Liver (tissue), 9 donors: Measurements from ENCODE around the gene KHK. TPM values are rescaled to one million over a fixed set of nuclear protein-coding genes. Genes with fewer than 3 reads are reported as not detected.

Source experiments
- DNase-seq: peaks from one replicate; pipeline ENCODE4 v3.0.0-alpha.2; 2017; ENCODE audit warnings: low spot score
- H3K27ac ChIP-seq, 2 donors: one replicate each; pipeline ENCODE4 v1.7.0; 2013; ENCODE audit warnings: inconsistent platforms in 2 of 2, low read length in 2 of 2, control low read depth in 1 of 2, low read depth in 1 of 2, mild to moderate bottlenecking in 1 of 2
- H3K27me3 ChIP-seq, 4 donors: one replicate each; pipeline versions ENCODE4 v1.6.1 to v1.7.0; 2013; ENCODE audit warnings: low read length in 3 of 4, inconsistent platforms in 1 of 4, mild to moderate bottlenecking in 1 of 4, moderate library complexity in 1 of 4; ENCODE audit not compliant: control insufficient read depth in 4 of 4, insufficient read depth in 4 of 4
- H3K36me3 ChIP-seq, 4 donors: one replicate each; pipeline versions ENCODE4 v1.6.1 to v1.7.0; 2013; ENCODE audit warnings: low read length in 3 of 4, mild to moderate bottlenecking in 3 of 4, low read depth in 1 of 4, moderate library complexity in 1 of 4; ENCODE audit not compliant: control insufficient read depth in 4 of 4, insufficient read depth in 3 of 4
- H3K4me1 ChIP-seq, 4 donors: one replicate each; pipeline versions ENCODE4 v1.6.1 to v1.7.0; 2013; ENCODE audit warnings: low read length in 3 of 4, mild to moderate bottlenecking in 3 of 4, moderate library complexity in 1 of 4; ENCODE audit not compliant: control insufficient read depth in 4 of 4, insufficient read depth in 4 of 4
- H3K4me3 ChIP-seq, 3 donors: one replicate each; pipeline versions ENCODE4 v1.6.1 to v1.7.0; 2013; ENCODE audit warnings: low read length in 3 of 3, control low read depth in 1 of 3, low read depth in 1 of 3, mild to moderate bottlenecking in 1 of 3
- H3K9ac ChIP-seq, 2 donors: one replicate each; pipeline ENCODE4 v1.7.0; 2013; ENCODE audit warnings: low read length in 2 of 2, mild to moderate bottlenecking in 2 of 2, moderate library complexity in 2 of 2, control low read depth in 1 of 2, low read depth in 1 of 2
- H3K9me3 ChIP-seq, 4 donors: one replicate each; pipeline versions ENCODE4 v1.6.1 to v1.7.0; 2013; ENCODE audit warnings: low read length in 3 of 4; ENCODE audit not compliant: control insufficient read depth in 4 of 4
- EGR1 ChIP-seq, 2 donors: IDR thresholded peaks; 2 replicates each; pipeline ENCODE4 v1.6.1; 2016 to 2018; ENCODE audit warnings: antibody characterized with exemption in 2 of 2, low read depth in 2 of 2
- FOXA1 ChIP-seq: IDR thresholded peaks from 2 replicates; pipeline ENCODE4 v1.6.1; 2016; ENCODE audit warnings: antibody characterized with exemption
- FOXA2 ChIP-seq: IDR thresholded peaks from 2 replicates; pipeline ENCODE4 v1.6.1; 2016; ENCODE audit warnings: antibody characterized with exemption
- GABPA ChIP-seq, 2 donors: IDR thresholded peaks in 1 of 2; conservative IDR thresholded peaks in 1 of 2; 2 replicates each; pipeline ENCODE4 v1.6.1; 2016; ENCODE audit warnings: antibody characterized with exemption in 2 of 2, mild to moderate bottlenecking in 1 of 2, moderate library complexity in 1 of 2
- HNF4A ChIP-seq, 2 donors: conservative IDR thresholded peaks; 2 replicates each; pipeline ENCODE4 v1.6.1; 2016; ENCODE audit warnings: antibody characterized with exemption in 2 of 2, mild to moderate bottlenecking in 2 of 2
- HNF4G ChIP-seq: IDR thresholded peaks from 2 replicates; pipeline ENCODE4 v1.6.1; 2016; ENCODE audit warnings: antibody characterized with exemption
- JUND ChIP-seq, 2 donors: IDR thresholded peaks; 2 replicates each; pipeline ENCODE4 v1.6.1; 2016; ENCODE audit warnings: antibody characterized with exemption in 2 of 2
- NR2F2 ChIP-seq: IDR thresholded peaks from 2 replicates; pipeline ENCODE4 v1.6.1; 2016; ENCODE audit warnings: antibody characterized with exemption
- RAD21 ChIP-seq, 2 donors: IDR thresholded peaks; 2 replicates each; pipeline ENCODE4 v1.6.1; 2016; ENCODE audit warnings: antibody characterized with exemption in 2 of 2, mild to moderate bottlenecking in 2 of 2
- RXRA ChIP-seq, 2 donors: IDR thresholded peaks; 2 replicates each; pipeline ENCODE4 v1.6.1; 2017 to 2018; ENCODE audit warnings: antibody characterized with exemption in 2 of 2, mild to moderate bottlenecking in 1 of 2
- SP1 ChIP-seq: IDR thresholded peaks from 2 replicates; pipeline ENCODE4 v1.6.1; 2018; ENCODE audit warnings: antibody characterized with exemption, mild to moderate bottlenecking
- TAF1 ChIP-seq: conservative IDR thresholded peaks from 2 replicates; pipeline ENCODE4 v1.6.1; 2016; ENCODE audit warnings: antibody characterized with exemption, mild to moderate bottlenecking
- YY1 ChIP-seq: IDR thresholded peaks from 2 replicates; pipeline ENCODE4 v1.6.1; 2016; ENCODE audit warnings: antibody characterized with exemption, mild to moderate bottlenecking
- WGBS: extraction: QIAGEN DNeasy Blood & Tissue Kit; methylation state at CpG from one replicate; pipeline ENCODE4 v1.1.7; 2013; 5-methylcytosine and 5-hydroxymethylcytosine counted together
- polyA plus RNA-seq, 2 donors: library from polyadenylated mRNA; stranded (reverse) in 1 of 2; unstranded in 1 of 2; fragments of 200-250 nt in 1 of 2; fragments of >200 nt in 1 of 2; fragmentation: Nextera tagmentation in 1 of 2; extraction: Ambion mirVana in 1 of 2; gene quantifications; one replicate each; pipeline versions ENCODE4 v1.2.1 to v1.2.3, GENCODE V29; 2013 to 2015
- total RNA-seq, 2 donors: library from RNA; depleted of rRNA; stranded (reverse); fragments of >200 nt; gene quantifications; one replicate each; pipeline ENCODE4 v1.2.3, GENCODE V29; 2014
- TF ChIP-seq, protein P1 (sequence below): IDR thresholded peaks from 2 replicates; pipeline ENCODE4 v1.6.1; 2016; ENCODE audit warnings: antibody characterized with exemption
- TF ChIP-seq, protein P2 (sequence below): IDR thresholded peaks from 2 replicates; pipeline ENCODE4 v1.6.1; 2016; ENCODE audit warnings: antibody characterized with exemption
- TF ChIP-seq, protein P3 (sequence below): IDR thresholded peaks from 2 replicates; pipeline ENCODE4 v1.6.1; 2016; ENCODE audit warnings: antibody characterized with exemption, mild to moderate bottlenecking
- TF ChIP-seq, protein P4 (sequence below): IDR thresholded peaks from 2 replicates; pipeline ENCODE4 v1.6.1; 2016; ENCODE audit warnings: antibody characterized with exemption
- TF ChIP-seq, protein P5 (sequence below): fragments of 150-350 bp; IDR thresholded peaks from 2 replicates; pipeline ENCODE4 v1.5.1; 2017; ENCODE audit warnings: improper control_type of control experiment, low read depth, low read length; ENCODE audit not compliant: missing input control
- donor health status: healthy.
- donor health status: healthy.
- donor health status: healthy.
- donor health status: healthy.
- donor health status: healthy.

KHK gene
- total and polyA plus RNA-seq, 4 donors, result 26.1 to 462 (median 188) TPM

DNA sequence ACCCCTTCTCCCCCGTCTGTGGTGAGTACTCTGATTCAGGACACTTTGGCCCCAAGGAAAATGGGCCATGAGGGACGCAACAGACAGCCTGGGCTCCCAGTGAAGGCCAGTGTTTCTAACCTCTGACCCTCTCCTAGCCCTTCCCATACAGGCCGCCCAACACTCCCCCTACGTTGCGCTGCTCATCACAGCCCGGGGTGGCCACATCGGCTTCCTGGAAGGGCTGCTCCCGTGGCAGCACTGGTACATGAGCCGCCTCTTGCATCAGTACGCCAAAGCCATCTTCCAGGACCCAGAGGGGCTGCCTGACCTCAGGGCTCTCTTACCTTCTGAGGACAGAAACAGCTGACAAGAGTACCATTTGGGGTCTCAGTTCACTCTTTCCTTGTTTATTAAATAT is 43.8 kb downstream of the KHK start:
- no peak for TF ChIP-seq HNF4A (conservative IDR thresholded peaks at IDR 0.05)
- TF ChIP-seq SP1, result no peak
- TF ChIP-seq, protein P1, sequence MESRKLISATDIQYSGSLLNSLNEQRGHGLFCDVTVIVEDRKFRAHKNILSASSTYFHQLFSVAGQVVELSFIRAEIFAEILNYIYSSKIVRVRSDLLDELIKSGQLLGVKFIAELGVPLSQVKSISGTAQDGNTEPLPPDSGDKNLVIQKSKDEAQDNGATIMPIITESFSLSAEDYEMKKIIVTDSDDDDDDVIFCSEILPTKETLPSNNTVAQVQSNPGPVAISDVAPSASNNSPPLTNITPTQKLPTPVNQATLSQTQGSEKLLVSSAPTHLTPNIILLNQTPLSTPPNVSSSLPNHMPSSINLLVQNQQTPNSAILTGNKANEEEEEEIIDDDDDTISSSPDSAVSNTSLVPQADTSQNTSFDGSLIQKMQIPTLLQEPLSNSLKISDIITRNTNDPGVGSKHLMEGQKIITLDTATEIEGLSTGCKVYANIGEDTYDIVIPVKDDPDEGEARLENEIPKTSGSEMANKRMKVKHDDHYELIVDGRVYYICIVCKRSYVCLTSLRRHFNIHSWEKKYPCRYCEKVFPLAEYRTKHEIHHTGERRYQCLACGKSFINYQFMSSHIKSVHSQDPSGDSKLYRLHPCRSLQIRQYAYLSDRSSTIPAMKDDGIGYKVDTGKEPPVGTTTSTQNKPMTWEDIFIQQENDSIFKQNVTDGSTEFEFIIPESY, result no peak
- TF ChIP-seq JUND (IDR thresholded peaks at IDR 0.05), result no peak
- TF ChIP-seq, protein P2, sequence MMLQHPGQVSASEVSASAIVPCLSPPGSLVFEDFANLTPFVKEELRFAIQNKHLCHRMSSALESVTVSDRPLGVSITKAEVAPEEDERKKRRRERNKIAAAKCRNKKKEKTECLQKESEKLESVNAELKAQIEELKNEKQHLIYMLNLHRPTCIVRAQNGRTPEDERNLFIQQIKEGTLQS, result no peak
- no peak for TF ChIP-seq EGR1 (IDR thresholded peaks at IDR 0.05; ENCODE audit: low read depth in 2 of 2)
- no peak for TF ChIP-seq YY1
- TF ChIP-seq, protein P3, sequence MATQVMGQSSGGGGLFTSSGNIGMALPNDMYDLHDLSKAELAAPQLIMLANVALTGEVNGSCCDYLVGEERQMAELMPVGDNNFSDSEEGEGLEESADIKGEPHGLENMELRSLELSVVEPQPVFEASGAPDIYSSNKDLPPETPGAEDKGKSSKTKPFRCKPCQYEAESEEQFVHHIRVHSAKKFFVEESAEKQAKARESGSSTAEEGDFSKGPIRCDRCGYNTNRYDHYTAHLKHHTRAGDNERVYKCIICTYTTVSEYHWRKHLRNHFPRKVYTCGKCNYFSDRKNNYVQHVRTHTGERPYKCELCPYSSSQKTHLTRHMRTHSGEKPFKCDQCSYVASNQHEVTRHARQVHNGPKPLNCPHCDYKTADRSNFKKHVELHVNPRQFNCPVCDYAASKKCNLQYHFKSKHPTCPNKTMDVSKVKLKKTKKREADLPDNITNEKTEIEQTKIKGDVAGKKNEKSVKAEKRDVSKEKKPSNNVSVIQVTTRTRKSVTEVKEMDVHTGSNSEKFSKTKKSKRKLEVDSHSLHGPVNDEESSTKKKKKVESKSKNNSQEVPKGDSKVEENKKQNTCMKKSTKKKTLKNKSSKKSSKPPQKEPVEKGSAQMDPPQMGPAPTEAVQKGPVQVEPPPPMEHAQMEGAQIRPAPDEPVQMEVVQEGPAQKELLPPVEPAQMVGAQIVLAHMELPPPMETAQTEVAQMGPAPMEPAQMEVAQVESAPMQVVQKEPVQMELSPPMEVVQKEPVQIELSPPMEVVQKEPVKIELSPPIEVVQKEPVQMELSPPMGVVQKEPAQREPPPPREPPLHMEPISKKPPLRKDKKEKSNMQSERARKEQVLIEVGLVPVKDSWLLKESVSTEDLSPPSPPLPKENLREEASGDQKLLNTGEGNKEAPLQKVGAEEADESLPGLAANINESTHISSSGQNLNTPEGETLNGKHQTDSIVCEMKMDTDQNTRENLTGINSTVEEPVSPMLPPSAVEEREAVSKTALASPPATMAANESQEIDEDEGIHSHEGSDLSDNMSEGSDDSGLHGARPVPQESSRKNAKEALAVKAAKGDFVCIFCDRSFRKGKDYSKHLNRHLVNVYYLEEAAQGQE, result no peak
- TF ChIP-seq, protein P4, sequence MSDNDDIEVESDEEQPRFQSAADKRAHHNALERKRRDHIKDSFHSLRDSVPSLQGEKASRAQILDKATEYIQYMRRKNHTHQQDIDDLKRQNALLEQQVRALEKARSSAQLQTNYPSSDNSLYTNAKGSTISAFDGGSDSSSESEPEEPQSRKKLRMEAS, result no peak
- no peak for TF ChIP-seq TAF1
- no peak for TF ChIP-seq NR2F2
- no peak for TF ChIP-seq FOXA1
- TF ChIP-seq HNF4G, result no peak

DNA sequence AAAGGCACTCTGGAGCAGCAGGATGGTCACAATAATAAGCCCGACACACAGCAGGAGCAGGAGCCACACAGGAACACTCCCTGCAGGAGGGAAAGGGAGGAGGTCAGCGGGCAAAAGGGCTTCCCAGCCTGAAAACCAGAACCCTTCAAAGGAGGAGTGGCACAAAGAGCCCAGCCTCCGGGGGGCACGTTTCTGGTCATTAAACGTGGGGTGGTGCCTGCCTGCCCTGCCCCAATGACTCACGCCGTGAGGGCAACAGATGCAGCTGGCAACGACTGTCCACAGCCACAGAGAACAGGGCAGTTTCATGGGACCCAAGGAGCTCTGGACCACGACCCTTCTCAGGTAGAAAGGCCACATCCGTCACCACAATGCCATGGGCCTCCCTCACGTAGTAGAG is 44.9 kb downstream of the KHK start:
- H3K27me3 ChIP-seq, result no peaks in the 10 kb centered on the region
- no peak overlapping the region for H3K27ac ChIP-seq
- peaks cover 3 to 15% (median 11%) of the 10 kb centered on the region in 4 donors for H3K4me1 ChIP-seq
- no peak for DNase-seq
- peaks cover 13 to 32% (median 24%) of the 10 kb centered on the region in 4 donors for H3K36me3 ChIP-seq
- 93% methylated on average over 11 of the region's 11 CpGs for WGBS
- H3K4me3 ChIP-seq, result no peak overlapping the region
- H3K9ac ChIP-seq, result no peak overlapping the region
- H3K9me3 ChIP-seq, result no peaks in the 10 kb centered on the region
- TF ChIP-seq HNF4A (conservative IDR thresholded peaks at IDR 0.05) (no peak), FOXA1 (no peak), YY1 (no peak), TAF1 (no peak), JUND (IDR thresholded peaks at IDR 0.05) (no peak), SP1 (no peak), RAD21 (IDR thresholded peaks at IDR 0.05) (no peak), RXRA (IDR thresholded peaks at IDR 0.05) (no peak), FOXA2 (no peak), EGR1 (IDR thresholded peaks at IDR 0.05; ENCODE audit: low read depth in 2 of 2) (no peak), GABPA (IDR thresholded peaks at IDR 0.05 in 1 of 2, conservative IDR thresholded peaks at IDR 0.05 in 1 of 2) (no peak)
- TF ChIP-seq, protein P4, result no peak
- TF ChIP-seq, protein P5, sequence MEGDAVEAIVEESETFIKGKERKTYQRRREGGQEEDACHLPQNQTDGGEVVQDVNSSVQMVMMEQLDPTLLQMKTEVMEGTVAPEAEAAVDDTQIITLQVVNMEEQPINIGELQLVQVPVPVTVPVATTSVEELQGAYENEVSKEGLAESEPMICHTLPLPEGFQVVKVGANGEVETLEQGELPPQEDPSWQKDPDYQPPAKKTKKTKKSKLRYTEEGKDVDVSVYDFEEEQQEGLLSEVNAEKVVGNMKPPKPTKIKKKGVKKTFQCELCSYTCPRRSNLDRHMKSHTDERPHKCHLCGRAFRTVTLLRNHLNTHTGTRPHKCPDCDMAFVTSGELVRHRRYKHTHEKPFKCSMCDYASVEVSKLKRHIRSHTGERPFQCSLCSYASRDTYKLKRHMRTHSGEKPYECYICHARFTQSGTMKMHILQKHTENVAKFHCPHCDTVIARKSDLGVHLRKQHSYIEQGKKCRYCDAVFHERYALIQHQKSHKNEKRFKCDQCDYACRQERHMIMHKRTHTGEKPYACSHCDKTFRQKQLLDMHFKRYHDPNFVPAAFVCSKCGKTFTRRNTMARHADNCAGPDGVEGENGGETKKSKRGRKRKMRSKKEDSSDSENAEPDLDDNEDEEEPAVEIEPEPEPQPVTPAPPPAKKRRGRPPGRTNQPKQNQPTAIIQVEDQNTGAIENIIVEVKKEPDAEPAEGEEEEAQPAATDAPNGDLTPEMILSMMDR, result no peak
- TF ChIP-seq, protein P1, result no peak
- TF ChIP-seq, protein P3, result no peak

More for the DNA sequence above, 43.8 kb downstream of the KHK start:
- peaks cover 3 to 22% (median 17%) of the 10 kb centered on the region in 4 donors for H3K4me1 ChIP-seq
- 97% methylated on average over 10 of the region's 10 CpGs for WGBS
- no peak for DNase-seq
- no peak overlapping the region for H3K27ac ChIP-seq
- H3K4me3 ChIP-seq, result no peak overlapping the region
- H3K9ac ChIP-seq, result no peak overlapping the region
- peaks cover 13 to 32% (median 24%) of the 10 kb centered on the region in 4 donors for H3K36me3 ChIP-seq
- no peaks in the 10 kb centered on the region for H3K27me3 ChIP-seq
- no peaks in the 10 kb centered on the region for H3K9me3 ChIP-seq
